GM12864 (cell line): Measurements from ENCODE around the gene FRMD4A.

ENCODE experiments used
- DNase-seq: peaks from one replicate; pipeline ENCODE4 v3.0.0-alpha.2; 2011; ENCODE audit warnings: low read depth
- H3K4me3 ChIP-seq: 2 replicates; pipeline ENCODE4 v1.5.1; 2011; ENCODE audit warnings: mild to moderate bottlenecking, low read depth, low read length, control low read depth
- CTCF ChIP-seq: IDR thresholded peaks from 2 replicates; pipeline ENCODE4 v1.5.1; 2011; ENCODE audit warnings: low read depth, mild to moderate bottlenecking, moderate library complexity, low read length, control low read depth, inconsistent platforms; ENCODE audit errors: missing control alignments

Gene FRMD4A

GRCh38 chr10:13613519-13613918, 717.2 kb downstream of the FRMD4A start:
- TF ChIP-seq CTCF, result peak; percentile 16
- H3K4me3 ChIP-seq, result no peak overlapping the region
- no peak for DNase-seq

DNA sequence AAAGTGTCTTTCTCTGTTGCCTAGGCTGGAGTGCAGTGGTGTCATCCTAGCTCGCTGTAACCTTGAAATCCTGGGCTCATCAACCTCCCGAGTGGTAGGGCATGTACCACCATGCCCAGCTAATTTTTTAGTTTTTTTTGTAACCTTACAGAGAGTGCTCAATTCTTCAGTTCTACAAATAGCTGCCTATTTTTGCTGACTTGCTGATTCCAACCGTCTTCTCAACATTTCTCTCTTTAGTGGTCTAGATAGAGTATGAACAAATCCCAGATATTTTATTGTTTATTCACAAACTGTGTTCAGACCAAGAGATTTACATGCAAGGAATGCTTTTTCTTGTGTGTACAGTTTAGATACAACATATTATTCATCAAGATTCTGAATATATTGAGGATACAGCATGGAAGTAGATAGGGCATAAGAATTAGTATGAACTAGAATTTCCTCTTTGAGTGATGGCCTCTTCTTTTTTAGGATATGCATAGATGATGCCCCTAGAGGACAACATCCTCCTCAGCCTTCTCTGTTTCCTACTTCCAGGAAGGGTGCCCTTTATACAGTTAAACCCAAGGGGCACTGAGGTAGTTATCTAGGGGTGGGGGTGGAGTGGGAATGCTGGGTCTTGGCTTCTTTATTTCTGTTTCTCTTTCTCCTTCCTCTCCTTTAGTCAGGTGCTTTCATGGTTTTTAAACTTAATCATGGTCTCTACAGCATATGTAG, 717.9 kb downstream of the FRMD4A start:
- no peak for TF ChIP-seq CTCF
- no peak for DNase-seq
- no peak overlapping the region for H3K4me3 ChIP-seq

DNA sequence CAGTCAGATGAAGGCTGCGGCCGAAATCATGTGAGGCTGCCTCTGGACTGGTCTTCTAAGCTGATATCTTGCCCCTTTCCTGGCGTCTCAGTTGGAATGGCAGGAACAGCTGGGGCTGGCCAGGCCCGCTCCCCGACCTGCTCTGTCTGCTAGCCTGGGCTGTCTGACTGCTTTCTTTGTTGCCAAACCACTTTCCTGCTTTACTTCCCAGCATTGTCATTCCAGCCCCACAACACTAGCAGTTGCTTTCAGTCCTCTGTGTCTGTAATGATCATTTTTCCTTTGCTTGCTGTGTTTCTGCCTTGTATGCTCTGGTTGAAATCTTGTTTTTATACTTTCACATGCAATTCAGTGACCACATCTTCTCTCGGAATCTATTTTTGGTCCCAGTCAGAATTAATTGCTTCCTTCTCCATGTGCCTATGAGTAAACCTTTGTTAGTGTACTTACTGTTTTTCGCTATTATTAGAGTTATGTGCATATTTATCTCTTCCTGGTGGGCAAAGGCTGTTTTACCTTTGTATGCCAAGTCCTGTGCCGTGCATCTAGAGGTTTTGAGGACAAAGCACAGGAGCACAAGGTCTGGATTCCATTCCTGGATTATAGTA, 722.4 kb downstream of the FRMD4A start:
- no peak overlapping the region for H3K4me3 ChIP-seq
- no peak for TF ChIP-seq CTCF
- DNase-seq, result no peak

DNA sequence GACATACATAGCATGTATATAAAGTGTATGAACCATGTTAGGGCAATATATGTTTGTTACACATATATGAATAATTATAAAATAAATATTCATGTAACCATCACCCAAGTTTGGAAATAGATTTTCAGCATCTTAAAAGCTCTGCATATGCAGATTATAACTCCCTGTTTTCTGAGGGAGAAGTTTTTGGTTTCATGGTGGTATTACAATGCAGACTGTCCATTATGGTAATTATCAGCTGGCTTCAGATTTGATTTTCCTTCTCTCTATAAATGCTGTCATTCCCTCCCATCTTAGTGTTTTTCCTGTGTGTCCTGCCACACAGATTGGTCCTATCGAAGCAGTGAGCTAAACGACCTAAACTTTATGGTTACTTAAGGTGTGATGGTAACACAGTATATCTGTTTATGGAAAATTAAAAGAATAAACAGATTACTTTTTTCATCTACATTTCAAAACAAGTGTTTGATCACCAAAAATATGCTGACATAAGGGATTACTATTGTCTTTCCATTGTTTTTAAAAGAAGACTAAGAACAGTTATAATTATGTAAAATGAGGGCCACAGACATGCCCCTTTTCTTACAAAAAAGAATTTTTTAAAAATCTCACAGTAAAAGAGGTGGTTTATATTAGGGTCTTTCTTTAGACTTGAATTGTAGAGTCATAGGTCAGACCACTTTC, 726.2 kb downstream of the FRMD4A start:
- TF ChIP-seq CTCF, result no peak
- no peak for DNase-seq

GRCh38 chr10:13597909-13598308, 732.8 kb downstream of the FRMD4A start:
- no peak for DNase-seq
- no peak for TF ChIP-seq CTCF
- H3K4me3 ChIP-seq, result no peak overlapping the region

More for the DNA sequence above, 726.2 kb downstream of the FRMD4A start:
- H3K4me3 ChIP-seq, result no peak overlapping the region

- H3K4me3 ChIP-seq, result no peak overlapping the region
- no peak for TF ChIP-seq CTCF
- DNase-seq, result no peak
Observed at GRCh38 chr10:13594641-13595040, 736.1 kb downstream of the FRMD4A start.
